ENCODE data around the gene SPTLC1.
"Not testable (repeated sequence)": the region's sequence is repeated elsewhere in the genome, so short reads cannot be mapped to it uniquely, and the experiment has no call there.

SPTLC1 gene

GRCh38 chr9:92141144-92142129 lies 26.2 kb upstream of the SPTLC1 start:
- no peak for DNase-seq (ENCODE audit: low read depth in 3 of 3, low spot score in 1 of 3)

GRCh38 chr9:92140754-92141143 lies 25.5 kb upstream of the SPTLC1 start:
- no peak for DNase-seq (ENCODE audit: low read depth in 3 of 3, low spot score in 1 of 3)

DNA sequence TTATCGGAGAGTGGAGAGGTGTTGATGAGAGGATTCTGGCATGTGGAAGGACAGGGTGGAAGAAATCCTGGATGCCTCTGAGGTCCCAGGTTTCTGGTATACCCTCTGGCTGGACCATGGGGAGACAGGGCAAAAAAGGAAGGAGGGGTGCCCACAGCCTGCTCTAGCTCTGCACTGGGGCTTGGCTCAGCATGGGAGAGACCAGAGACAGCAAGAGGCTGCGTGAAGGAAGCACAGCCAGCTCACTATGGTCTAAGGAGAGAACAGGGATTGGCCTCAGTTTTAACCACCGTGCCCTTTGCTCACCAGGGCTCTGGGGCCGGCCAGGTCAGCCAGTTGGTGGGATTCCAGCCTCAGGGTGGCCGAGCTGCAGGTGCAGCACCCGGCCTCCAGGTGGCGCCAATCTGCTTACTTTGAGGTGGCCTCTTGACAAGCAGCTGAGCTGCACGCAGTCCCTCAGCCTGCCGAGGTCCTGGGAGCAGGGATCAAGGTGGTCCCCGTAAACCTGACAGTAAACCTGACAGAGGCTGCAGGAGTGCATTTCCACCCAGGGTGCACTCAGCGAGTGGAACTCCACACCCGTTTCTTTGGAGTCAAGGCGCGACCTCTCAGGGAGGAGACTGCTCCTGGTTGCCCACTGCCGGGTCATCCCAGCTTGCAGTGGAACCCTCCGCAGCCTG lies 25.0 kb upstream of the SPTLC1 start:
- peak in 2 of 3 donors; percentile 25 to 61 for DNase-seq (ENCODE audit: low read depth in 3 of 3, low spot score in 1 of 3)

DNA sequence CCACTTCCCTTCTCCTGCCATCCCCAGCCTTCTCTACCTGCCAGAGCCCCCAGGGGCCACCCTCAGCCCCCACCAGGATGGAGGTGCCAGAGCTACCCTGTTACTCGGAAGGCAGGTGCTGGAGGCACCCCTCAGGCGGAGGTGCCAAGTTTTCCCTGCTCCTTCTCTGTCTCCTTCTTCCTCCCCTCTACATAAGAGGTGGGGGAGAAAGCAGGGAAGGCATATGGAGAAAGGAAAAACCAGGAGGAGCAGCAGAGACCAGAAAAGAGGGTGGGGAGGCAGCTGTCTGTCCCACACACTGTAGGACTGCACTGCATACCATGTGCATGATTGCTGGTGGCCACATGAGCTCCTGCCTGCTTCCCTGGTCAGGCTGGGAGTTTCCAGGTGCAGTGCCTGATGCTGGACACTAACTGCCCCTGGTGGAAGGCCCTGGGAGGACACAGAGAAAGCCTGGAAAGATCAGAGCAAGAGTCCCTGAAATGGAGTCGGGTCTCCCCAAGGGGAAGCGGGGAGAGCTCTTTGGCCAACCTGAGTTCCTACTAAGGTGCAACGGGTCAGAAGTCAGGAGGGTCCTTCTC lies 23.8 kb upstream of the SPTLC1 start:
- DNase-seq (ENCODE audit: low read depth in 3 of 3, low spot score in 1 of 3) = not testable (repeated sequence)

DNA sequence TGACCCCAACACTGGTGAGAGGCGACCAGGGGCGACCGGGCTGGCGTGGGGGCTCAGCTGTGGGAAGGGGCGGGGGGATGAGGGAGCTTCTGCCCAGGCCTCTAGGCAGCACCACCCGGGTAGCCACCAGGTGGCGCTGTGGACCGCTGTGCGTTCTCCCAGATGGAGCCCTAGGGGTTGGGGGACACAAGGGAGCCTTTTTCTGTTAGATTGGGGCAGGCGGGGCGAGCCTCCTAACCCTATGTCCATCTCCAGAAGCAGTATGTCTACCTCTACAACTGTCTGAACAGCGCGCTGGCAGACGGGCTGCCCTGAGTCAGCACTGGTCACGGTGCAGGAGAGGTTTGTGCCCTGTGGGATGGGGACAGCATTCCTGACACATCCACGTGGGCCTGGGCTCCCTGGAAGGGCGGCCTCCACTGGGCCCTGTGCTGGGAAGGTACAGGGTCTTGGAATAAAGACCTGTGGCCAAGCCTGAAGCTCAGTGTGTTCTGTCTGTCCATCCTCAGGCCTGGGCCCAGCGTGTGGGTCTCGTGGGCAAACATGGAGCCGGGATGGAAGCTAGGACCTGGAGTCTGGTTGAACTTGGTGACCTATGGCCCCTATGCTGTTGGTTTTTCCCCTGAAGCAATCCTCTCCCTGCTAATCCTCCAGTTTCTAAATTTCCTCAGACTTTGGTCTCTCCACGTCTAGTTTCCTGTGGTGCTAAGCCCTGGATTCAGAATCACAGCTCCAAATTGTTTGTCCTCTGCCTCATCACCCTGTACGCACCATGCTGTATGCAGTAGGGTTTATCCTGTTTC lies 23.1 kb upstream of the SPTLC1 start:
- DNase-seq (ENCODE audit: low read depth in 3 of 3, low spot score in 1 of 3) = peak; percentile 20 to 71 (median 47)

- DNase-seq (ENCODE audit: low read depth in 3 of 3, low spot score in 1 of 3) = no peak
Measured at GRCh38 chr9:92136184-92136858, 21.1 kb upstream of the SPTLC1 start.

GRCh38 chr9:92135576-92135975 lies 20.4 kb upstream of the SPTLC1 start:
- no peak for DNase-seq (ENCODE audit: low read depth in 3 of 3, low spot score in 1 of 3)

DNA sequence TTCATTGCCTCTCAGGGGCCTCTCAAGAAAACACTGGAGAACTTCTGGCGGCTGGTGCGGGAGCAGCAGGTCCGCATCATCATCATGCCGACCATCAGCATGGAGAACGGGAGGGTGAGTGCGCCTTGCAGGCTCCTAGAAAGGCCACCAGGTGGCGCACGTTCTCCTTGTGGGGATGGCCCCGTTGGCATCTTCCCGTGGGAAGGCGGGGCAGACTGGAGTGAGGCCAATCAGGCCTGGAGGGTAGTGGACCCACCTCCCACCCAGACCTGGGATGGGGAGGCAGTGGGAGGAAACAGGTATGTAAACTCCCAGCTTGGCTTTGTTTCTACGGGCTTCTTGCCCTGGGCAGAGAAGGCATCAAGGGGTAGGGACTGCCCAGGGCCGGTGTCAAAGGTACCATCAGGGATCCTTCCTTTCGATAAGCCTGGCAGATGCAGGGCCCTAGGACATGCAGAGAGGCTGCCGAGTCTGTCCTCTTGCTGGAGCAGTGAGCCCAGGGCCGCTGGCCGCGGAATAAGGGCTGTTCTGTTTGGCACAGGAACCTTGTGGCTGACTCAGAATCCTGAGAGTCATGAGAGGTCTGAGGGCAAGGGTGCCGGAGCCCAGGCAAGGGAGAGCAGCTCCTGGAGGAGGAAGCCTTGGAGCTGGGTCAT lies 18.9 kb upstream of the SPTLC1 start:
- DNase-seq (ENCODE audit: low read depth in 3 of 3, low spot score in 1 of 3) = peak in 2 of 3 donors; percentile 44 to 64

GRCh38 chr9:92132913-92133312 lies 17.7 kb upstream of the SPTLC1 start:
- DNase-seq (ENCODE audit: low read depth in 3 of 3, low spot score in 1 of 3) = not testable (repeated sequence)

- no peak for DNase-seq (ENCODE audit: low read depth in 3 of 3, low spot score in 1 of 3)
Measured at GRCh38 chr9:92132501-92132900, 17.3 kb upstream of the SPTLC1 start.

GRCh38 chr9:92122800-92123199 lies 7.6 kb upstream of the SPTLC1 start:
- no peak for DNase-seq (ENCODE audit: low read depth in 3 of 3, low spot score in 1 of 3)

DNA sequence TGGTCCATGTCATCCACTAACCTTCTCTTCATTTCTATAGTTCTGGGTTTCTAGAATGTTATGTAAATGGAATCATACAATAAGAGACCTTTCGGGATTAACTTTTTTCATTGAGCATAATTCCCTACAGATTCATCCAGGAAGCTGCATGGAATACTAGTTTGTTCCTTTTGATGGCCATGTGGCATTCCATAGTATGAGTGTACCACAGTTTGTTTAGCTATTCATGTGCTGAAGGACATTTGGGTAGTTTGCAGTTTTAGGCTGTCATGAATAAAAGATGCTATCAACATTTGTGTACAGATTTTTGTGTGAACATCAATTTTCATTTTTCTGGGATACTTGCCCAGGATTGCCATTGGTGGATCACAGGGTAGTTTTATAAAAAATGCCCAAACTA lies 6.8 kb upstream of the SPTLC1 start:
- DNase-seq (ENCODE audit: low read depth in 3 of 3, low spot score in 1 of 3) = no peak

GRCh38 chr9:92121265-92121664 lies 6.1 kb upstream of the SPTLC1 start:
- no peak for DNase-seq (ENCODE audit: low read depth in 3 of 3, low spot score in 1 of 3)

DNA sequence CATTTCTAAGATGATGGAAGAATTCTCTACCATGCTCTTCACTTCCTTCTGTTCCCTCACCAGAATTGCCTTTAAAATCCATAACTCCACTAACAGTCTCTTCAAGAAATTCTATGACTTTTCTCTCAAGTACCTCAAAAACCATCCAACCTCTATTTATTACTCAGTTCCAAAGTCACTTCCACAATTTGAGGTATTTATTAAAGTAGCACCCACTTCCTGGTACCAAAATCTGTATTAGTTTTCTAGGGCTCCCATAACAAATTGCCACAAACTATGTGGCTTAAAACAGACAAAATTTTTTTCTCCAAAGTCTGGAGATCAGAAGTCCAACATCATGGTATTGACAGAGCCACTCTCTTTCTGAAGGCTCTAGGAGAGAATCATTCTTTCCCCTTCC lies 4.9 kb upstream of the SPTLC1 start:
- DNase-seq (ENCODE audit: low read depth in 3 of 3, low spot score in 1 of 3) = no peak

DNA sequence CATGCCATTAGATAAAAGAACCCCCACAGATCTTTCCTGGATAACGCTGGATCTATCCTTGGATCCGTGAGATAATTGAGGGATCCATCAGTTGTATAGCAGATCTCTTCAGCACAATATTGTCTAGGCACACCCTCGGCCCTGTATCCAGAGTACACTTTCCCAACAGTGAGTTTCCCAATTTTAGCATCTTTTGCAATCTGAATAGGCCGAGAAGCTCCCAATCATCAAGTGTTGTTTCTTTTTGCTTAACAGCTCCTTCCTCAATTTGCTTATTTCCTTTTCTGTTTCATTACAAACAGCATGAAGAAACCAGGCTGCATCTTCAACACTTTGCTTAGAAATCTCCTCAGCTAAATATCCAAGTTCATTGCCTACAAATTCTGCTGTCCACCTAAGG lies 4.4 kb upstream of the SPTLC1 start:
- no peak for DNase-seq (ENCODE audit: low read depth in 3 of 3, low spot score in 1 of 3)

GRCh38 chr9:92108122-92108521 lies 7.1 kb downstream of the SPTLC1 start:
- no peak for DNase-seq (ENCODE audit: low read depth in 3 of 3, low spot score in 1 of 3)

GRCh38 chr9:92105446-92106225 lies 9.6 kb downstream of the SPTLC1 start:
- DNase-seq (ENCODE audit: low read depth in 3 of 3, low spot score in 1 of 3) = not testable (repeated sequence)

GRCh38 chr9:92103601-92104000 lies 11.6 kb downstream of the SPTLC1 start:
- not testable (repeated sequence) for DNase-seq (ENCODE audit: low read depth in 3 of 3, low spot score in 1 of 3)

DNA sequence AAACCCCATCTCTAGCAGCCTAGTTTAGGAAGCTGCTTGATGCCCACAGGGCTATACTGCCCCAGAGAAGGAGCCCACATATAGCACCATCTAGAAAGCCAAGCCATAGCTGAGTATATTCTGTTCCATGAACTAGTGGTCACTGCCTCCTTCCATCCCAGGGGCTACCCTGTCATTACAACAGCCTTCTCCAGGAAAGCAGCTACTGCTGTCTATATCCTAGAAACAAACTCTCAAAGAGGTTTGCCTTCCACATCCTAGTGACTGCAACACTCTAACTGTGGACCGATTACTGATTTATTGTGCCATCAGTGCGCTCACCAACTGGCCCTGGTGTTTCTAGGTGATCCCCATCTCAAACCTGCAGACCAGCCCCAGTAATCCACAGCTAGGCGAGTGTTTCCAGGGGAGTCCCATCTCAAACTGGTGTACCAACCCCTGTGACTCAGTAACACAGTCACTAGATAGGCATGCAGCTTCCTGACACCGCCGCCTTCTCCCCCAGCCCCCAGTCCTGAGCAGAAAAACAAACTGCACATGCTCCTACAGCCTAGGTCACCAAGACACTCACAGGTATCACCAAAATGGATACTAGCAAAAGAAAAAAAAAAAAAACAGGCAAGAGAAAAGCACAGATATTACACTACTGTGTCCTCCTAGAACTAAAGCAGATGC lies 14.8 kb downstream of the SPTLC1 start:
- DNase-seq (ENCODE audit: low read depth in 3 of 3, low spot score in 1 of 3) = no peak

All from stimulated activated CD4-positive, alpha-beta T cell treated with anti-CD3 and anti-CD28 coated beads, TNF-alpha, amount 100 ng/mL, for 1 hour (primary cell).